HepG2 (cell line): ENCODE data around the gene JMJD8. TPM values are rescaled to one million over a fixed set of nuclear protein-coding genes. Genes with fewer than 3 reads are reported as not detected.

Experiments used
- AGO1 ChIP-seq: fragments of 200-400 bp; formaldehyde crosslinking; IDR thresholded peaks from 2 replicates; pipeline ENCODE4 v1.6.1; 2017; ENCODE audit warnings: mild to moderate bottlenecking, low read depth, low read length, moderate library complexity; ENCODE audit not compliant: poor library complexity, severe bottlenecking
- BHLHE40 ChIP-seq: IDR thresholded peaks from 2 replicates; pipeline ENCODE4 v1.6.1; 2011; ENCODE audit warnings: low read length, improper control_type of control experiment
- DRAP1 ChIP-seq: IDR thresholded peaks from 2 replicates; pipeline ENCODE4 v1.6.1; 2016; ENCODE audit warnings: missing genetic modification reagents, missing compliant biosample characterization
- ETV5 ChIP-seq: IDR thresholded peaks from 2 replicates; pipeline ENCODE4 v1.6.1; 2018; ENCODE audit warnings: missing biosample characterization, missing genetic modification reagents, inconsistent platforms, borderline replicate concordance
- HDAC1 ChIP-seq: sonication (generic); formaldehyde crosslinking; IDR thresholded peaks from 2 replicates; pipeline ENCODE4 v1.5.1; 2020; ENCODE audit warnings: mild to moderate bottlenecking, missing genetic modification reagents
- HNF1A ChIP-seq, 2 experiments: sonication (generic) in 1 of 2; formaldehyde crosslinking in 1 of 2; IDR thresholded peaks; 2 replicates each; pipeline versions ENCODE4 v1.4.0 to v1.6.1; 2016 to 2020; ENCODE audit warnings: borderline replicate concordance in 1 of 2, low read depth in 1 of 2, mild to moderate bottlenecking in 1 of 2, missing genetic modification reagents in 1 of 2
- NR1H2 ChIP-seq: sonication (generic); formaldehyde crosslinking; IDR thresholded peaks from 2 replicates; pipeline ENCODE4 v1.8.1; 2022; ENCODE audit warnings: low read depth, missing genetic modification reagents, borderline replicate concordance
- POGZ ChIP-seq: sonication (generic); formaldehyde crosslinking; IDR thresholded peaks from 2 replicates; pipeline ENCODE4 v1.4.0; 2020; ENCODE audit warnings: mild to moderate bottlenecking, missing genetic modification reagents
- SP2 ChIP-seq: sonication (generic); formaldehyde crosslinking; IDR thresholded peaks from 2 replicates; pipeline ENCODE4 v1.5.1; 2020; ENCODE audit warnings: mild to moderate bottlenecking, missing genetic modification reagents
- UBTF ChIP-seq: sonication (generic); formaldehyde crosslinking; IDR thresholded peaks from 2 replicates; pipeline ENCODE4 v1.4.0; 2020; ENCODE audit warnings: mild to moderate bottlenecking, missing genetic modification reagents
- ZBTB21 ChIP-seq: sonication (generic); formaldehyde crosslinking; IDR thresholded peaks from 2 replicates; pipeline ENCODE4 v1.4.0; 2020; ENCODE audit warnings: missing genetic modification reagents
- ZNF207 ChIP-seq: fragments of 450-650 bp; IDR thresholded peaks from 2 replicates; pipeline ENCODE4 v1.6.1; 2016; ENCODE audit warnings: antibody characterized with exemption, borderline replicate concordance
- ZNF44 ChIP-seq: sonication (generic); formaldehyde crosslinking; IDR thresholded peaks from 2 replicates; pipeline ENCODE4 v1.5.1; 2020; ENCODE audit warnings: mild to moderate bottlenecking, missing genetic modification reagents
- ZNF546 ChIP-seq: sonication (generic); formaldehyde crosslinking; conservative IDR thresholded peaks from 2 replicates; pipeline ENCODE4 v1.8.1; 2023; ENCODE audit warnings: mild to moderate bottlenecking, missing genetic modification reagents
- ZNF609 ChIP-seq: sonication (generic); formaldehyde crosslinking; IDR thresholded peaks from 2 replicates; pipeline ENCODE4 v1.4.0; 2020; ENCODE audit warnings: mild to moderate bottlenecking, missing genetic modification reagents, borderline replicate concordance
- polyA plus RNA-seq, 8 experiments: library from polyadenylated mRNA; depleted of rRNA in 3 of 8; stranded (reverse) in 7 of 8; unstranded in 1 of 8; fragments of >200 nt; fragmentation: Illumina TruSeq in 4 of 8; extraction: Trizol in 4 of 8; gene quantifications; 2 replicates each; pipeline versions ENCODE4 v1.2.1 to v1.2.3, GENCODE V29; 2011 to 2016; ENCODE audit warnings: low read depth in 4 of 8, missing spikeins in 1 of 8, mixed read lengths in 1 of 8; ENCODE audit not compliant: insufficient read depth in 1 of 8
- total RNA-seq, 5 experiments: library from RNA; depleted of rRNA; stranded (reverse); fragments of >200 nt; fragmentation: Illumina TruSeq; extraction: Trizol; gene quantifications; 2 replicates each; pipeline ENCODE4 v1.2.3, GENCODE V29; 2016; ENCODE audit warnings: low read depth in 1 of 5

JMJD8 gene
- total and polyA plus RNA-seq, 2 of the 13 experiments (the other 11 are each of a cell fraction or from before 2014, with no cell fraction given): 2.6 to 11.8 TPM

- no peak for TF ChIP-seq ZBTB21 (CRISPR knock-in tag)
- peak; percentile 98 for TF ChIP-seq HDAC1 (CRISPR knock-in tag)
- TF ChIP-seq AGO1: peak; percentile 97
- TF ChIP-seq HNF1A (IDR thresholded peaks at IDR 0.05; ENCODE audit: low read depth): no peak; the same call in 1 of the 2 replicates
- TF ChIP-seq HNF1A (CRISPR knock-in tag; IDR thresholded peaks at IDR 0.05; ENCODE audit: borderline replicate concordance): peak; percentile 61; the same call in 1 of the 2 replicates
- 0 out of 2 replicates have a peak, but pooled peaks have one; percentile 85 for TF ChIP-seq ZNF546
- peak; percentile 44; the same call in 1 of the 2 replicates for TF ChIP-seq ZNF609 (CRISPR knock-in tag)
- TF ChIP-seq NR1H2: peak; percentile 81
- peak; percentile 87 for TF ChIP-seq UBTF
- peak; percentile 61 for TF ChIP-seq SP2 (CRISPR knock-in tag)
- TF ChIP-seq ETV5: peak; percentile 85
- no peak for TF ChIP-seq ZNF44 (CRISPR knock-in tag)
- TF ChIP-seq BHLHE40: peak; percentile 65
- peak; percentile 75; the same call in 1 of the 2 replicates for TF ChIP-seq DRAP1 (CRISPR knock-in tag)
- TF ChIP-seq ZNF207: no peak
- TF ChIP-seq POGZ: peak; percentile 92
Measured at GRCh38 chr16:648781-649589, 35.1 kb downstream of the JMJD8 start, which contains the start of gene WDR90 (continued).
